Osteocyte (in vitro differentiated cells): ENCODE measurements around the gene ACTL10. TPM values are rescaled to one million over a fixed set of nuclear protein-coding genes. Genes with fewer than 3 reads are reported as not detected.

Experiments used
- DNase-seq: peaks from one replicate; pipeline ENCODE4 v3.0.0; 2021; ENCODE audit warnings: mixed read lengths; ENCODE audit not compliant: unreplicated experiment; ENCODE audit errors: extremely low spot score
- H3K27ac Mint-ChIP-seq: one replicate; pipeline ENCODE4 v1.8.0; 2021; ENCODE audit warnings: mild to moderate bottlenecking, mixed read lengths; ENCODE audit not compliant: unreplicated experiment
- H3K27me3 Mint-ChIP-seq: one replicate; pipeline ENCODE4 v1.8.0; 2021; ENCODE audit warnings: mixed read lengths; ENCODE audit not compliant: unreplicated experiment
- H3K36me3 Mint-ChIP-seq: one replicate; pipeline ENCODE4 v1.8.0; 2021; ENCODE audit warnings: mixed read lengths; ENCODE audit not compliant: unreplicated experiment
- H3K4me1 Mint-ChIP-seq: one replicate; pipeline ENCODE4 v1.8.0; 2021; ENCODE audit warnings: mixed read lengths; ENCODE audit not compliant: unreplicated experiment
- H3K4me3 Mint-ChIP-seq: one replicate; pipeline ENCODE4 v1.8.0; 2021; ENCODE audit warnings: mild to moderate bottlenecking, moderate library complexity, mixed read lengths; ENCODE audit not compliant: unreplicated experiment
- H3K9me3 Mint-ChIP-seq: one replicate; pipeline ENCODE4 v1.8.0; 2021; ENCODE audit warnings: mixed read lengths; ENCODE audit not compliant: unreplicated experiment
- total RNA-seq: library from RNA; stranded (reverse); gene quantifications from 2 replicates; pipeline ENCODE4 v1.2.1, GENCODE V29; 2021
- TF ChIP-seq, protein P1 (sequence below): fragments of 200-600 bp; sonication (generic); IDR thresholded peaks from 2 replicates; pipeline ENCODE4 v1.5.0; 2021; ENCODE audit warnings: antibody characterized with exemption, mild to moderate bottlenecking, moderate library complexity

ACTL10 gene
- total RNA-seq, 1 donor from 2014 or later, result 0.54 TPM

DNA sequence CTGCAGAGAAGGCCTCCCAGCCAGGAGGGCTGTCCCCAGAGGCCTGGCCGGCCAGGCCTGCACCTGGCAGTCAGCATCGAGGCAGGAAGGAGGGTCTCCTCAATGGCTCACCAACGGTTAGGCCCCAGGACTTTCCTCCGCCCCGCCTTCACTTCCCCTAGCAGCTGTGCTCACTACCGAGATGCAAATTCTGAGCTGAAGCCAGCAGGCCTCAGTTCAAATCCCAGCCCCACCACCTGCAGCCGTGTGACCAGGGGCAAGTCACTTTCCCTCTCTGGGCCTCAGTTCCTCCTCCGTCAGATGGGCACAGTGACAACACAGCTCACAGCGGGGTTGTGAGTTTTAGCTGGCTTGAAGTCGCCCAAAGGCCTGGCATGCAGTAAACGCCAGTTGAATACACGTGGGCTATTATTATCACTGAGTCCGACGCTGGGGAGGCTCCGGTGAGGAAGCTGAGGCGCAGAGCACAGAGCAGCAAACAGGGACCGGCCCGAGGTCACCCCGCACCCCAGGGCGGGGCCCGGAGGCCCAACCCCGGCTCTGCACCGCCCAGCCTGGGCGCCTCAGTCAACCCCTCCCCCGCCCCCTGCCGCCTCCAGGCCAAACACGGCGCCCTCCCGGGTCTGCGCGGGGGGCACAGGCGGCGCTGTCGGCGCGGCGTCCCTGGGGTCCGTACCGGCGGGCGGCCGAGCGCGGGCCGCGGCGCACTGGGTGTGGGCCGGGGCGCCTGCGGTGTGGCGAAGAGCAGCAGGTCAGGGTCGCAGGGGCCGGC, 18.8 kb downstream of the ACTL10 start:
- peaks cover 34% of the 10 kb centered on the region for H3K4me1 Mint-ChIP-seq
- TF ChIP-seq, protein P1, sequence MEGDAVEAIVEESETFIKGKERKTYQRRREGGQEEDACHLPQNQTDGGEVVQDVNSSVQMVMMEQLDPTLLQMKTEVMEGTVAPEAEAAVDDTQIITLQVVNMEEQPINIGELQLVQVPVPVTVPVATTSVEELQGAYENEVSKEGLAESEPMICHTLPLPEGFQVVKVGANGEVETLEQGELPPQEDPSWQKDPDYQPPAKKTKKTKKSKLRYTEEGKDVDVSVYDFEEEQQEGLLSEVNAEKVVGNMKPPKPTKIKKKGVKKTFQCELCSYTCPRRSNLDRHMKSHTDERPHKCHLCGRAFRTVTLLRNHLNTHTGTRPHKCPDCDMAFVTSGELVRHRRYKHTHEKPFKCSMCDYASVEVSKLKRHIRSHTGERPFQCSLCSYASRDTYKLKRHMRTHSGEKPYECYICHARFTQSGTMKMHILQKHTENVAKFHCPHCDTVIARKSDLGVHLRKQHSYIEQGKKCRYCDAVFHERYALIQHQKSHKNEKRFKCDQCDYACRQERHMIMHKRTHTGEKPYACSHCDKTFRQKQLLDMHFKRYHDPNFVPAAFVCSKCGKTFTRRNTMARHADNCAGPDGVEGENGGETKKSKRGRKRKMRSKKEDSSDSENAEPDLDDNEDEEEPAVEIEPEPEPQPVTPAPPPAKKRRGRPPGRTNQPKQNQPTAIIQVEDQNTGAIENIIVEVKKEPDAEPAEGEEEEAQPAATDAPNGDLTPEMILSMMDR, result no peak
- DNase-seq, result no peak
- H3K4me3 Mint-ChIP-seq, result peak overlapping the region; percentile 64
- no peaks in the 10 kb centered on the region for H3K36me3 Mint-ChIP-seq
- H3K27me3 Mint-ChIP-seq, result no peaks in the 10 kb centered on the region
- no peaks in the 10 kb centered on the region for H3K9me3 Mint-ChIP-seq
- peak overlapping the region; percentile 50 for H3K27ac Mint-ChIP-seq

DNA sequence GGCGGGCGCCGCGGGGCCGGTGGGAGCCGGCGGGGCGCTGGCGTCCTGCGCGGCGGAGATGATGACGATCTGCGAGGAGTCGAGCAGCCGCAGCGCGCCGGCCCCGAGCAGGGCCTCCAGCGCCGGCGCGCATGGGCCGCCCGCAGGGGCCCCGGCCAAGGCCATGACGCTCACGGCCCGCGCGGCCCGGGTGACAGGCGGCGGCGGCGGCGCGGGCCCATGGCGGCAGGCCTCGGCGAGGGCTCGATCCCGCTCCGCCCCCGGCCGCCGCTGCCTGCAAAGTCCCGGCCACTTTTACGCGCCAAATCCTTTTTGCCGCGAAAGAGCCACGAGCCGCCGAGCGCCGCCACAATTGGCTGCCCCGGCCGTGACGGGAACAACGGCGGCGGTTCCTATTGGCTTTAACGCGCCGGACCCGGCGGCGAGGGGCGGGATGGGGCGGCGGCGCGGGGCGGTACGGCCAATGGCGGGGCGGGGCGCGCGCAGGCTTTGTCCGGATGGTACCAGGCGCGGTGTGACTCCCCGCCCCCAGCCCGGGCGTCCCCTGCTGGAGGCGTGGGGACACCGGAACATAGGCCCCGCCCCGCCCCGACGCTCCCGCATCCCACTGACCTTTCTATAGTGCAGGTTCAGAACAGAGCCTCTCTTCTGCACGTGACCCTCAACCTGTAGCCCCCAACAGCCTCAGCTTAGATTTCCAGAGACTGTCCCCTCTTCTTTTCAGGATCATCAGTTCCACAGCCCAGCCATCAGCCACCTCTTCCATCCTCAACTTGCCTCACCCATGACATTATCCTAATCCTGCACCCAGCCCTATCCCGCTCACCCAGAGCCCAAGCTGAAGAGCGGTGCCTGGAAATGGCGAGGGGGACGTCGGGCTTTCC, 19.6 kb downstream of the ACTL10 start, which contains the start of gene E2F1:
Gene E2F1, minus strand, starts transcription at position 286 of the 884 bp plus-strand sequence. Its CDS starts 121 bp downstream, at position 165.
- Mint-ChIP-seq H3K27me3 (no peaks in the 10 kb centered on the region), H3K36me3 (no peaks in the 10 kb centered on the region), H3K4me1 (peaks cover 26% of the 10 kb centered on the region), H3K9me3 (no peaks in the 10 kb centered on the region), H3K4me3 (peak within 1 kb of the TSS; percentile 88), H3K27ac (peak within 1 kb of the TSS; percentile 60)
- TF ChIP-seq, protein P1, result peak; percentile 50
- peak; percentile 98 for DNase-seq

DNA sequence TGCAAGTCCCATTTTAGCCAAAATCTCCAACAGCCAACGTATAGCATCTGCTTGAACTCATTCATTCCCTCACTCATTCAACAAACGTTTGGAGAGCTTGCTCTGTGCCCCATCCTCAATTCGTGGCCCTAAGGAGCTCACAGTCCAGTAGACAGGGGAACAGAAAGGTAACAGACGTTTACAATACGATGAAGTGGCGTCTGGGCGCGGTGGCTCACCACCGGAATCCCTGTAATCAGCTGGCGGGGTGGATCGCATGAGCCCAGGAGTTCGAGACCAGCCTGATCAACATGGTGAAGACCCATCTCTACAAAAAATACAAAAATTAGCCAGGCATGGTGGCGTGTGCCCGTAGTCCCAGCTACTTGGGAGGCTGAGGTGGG, 20.2 kb downstream of the ACTL10 start:
- H3K27ac Mint-ChIP-seq, result peak overlapping the region; percentile 60
- H3K36me3 Mint-ChIP-seq, result no peaks in the 10 kb centered on the region
- TF ChIP-seq, protein P1, result no peak
- H3K27me3 Mint-ChIP-seq, result no peaks in the 10 kb centered on the region
- H3K9me3 Mint-ChIP-seq, result no peaks in the 10 kb centered on the region
- H3K4me1 Mint-ChIP-seq, result peaks cover 20% of the 10 kb centered on the region
- no peak for DNase-seq
- H3K4me3 Mint-ChIP-seq, result peak overlapping the region; percentile 88

DNA sequence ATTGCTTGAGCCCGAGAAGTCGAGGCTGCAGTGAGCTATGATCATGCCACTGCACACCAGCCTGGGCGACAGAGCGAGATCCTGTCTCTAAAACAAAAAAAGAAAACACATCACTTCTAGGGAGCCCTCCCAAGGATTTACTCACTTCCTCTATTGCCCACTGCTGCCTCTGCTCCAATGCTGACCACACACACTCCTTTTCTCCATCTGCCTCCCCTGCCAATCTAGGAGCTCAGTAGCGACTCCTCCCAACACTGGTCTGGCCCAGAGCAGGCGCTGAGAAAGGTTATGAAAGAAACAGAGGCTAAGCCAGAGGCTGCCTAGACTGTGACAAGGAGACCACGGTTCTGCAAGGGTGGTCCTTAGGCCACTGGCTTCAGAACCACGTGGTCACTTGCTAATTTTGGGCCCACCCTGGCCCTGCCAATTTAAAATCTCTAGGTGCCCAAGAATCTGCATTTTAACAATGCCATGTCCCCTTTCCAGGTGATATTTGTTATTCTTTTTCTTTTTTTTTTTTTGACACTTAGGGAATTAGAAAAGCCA, 20.7 kb downstream of the ACTL10 start:
- no peaks in the 10 kb centered on the region for H3K36me3 Mint-ChIP-seq
- H3K27ac Mint-ChIP-seq, result peak overlapping the region; percentile 28
- no peak for DNase-seq
- no peaks in the 10 kb centered on the region for H3K27me3 Mint-ChIP-seq
- TF ChIP-seq, protein P1, result no peak
- H3K9me3 Mint-ChIP-seq, result no peaks in the 10 kb centered on the region
- no peak overlapping the region for H3K4me3 Mint-ChIP-seq
- H3K4me1 Mint-ChIP-seq, result peaks cover 18% of the 10 kb centered on the region
